IMR-90 (cell line): Measurements from ENCODE around the gene RAB42.
"Not testable (repeated sequence)": the region's sequence is repeated elsewhere in the genome, so short reads cannot be mapped to it uniquely, and the experiment has no call there.

Experiments used
- CEBPB ChIP-seq: IDR thresholded peaks from 2 replicates; pipeline ENCODE4 v1.6.1; 2012; ENCODE audit warnings: low read depth, low read length, improper control_type of control experiment
- CHD1 ChIP-seq: IDR thresholded peaks from 2 replicates; pipeline ENCODE4 v1.6.1; 2012; ENCODE audit warnings: low read depth, low read length, improper control_type of control experiment
- CTCF ChIP-seq: conservative IDR thresholded peaks from 2 replicates; pipeline ENCODE4 v1.5.1; 2012; ENCODE audit warnings: mild to moderate bottlenecking, low read depth, low read length, improper control_type of control experiment
- ELK1 ChIP-seq: fragments of 150-350 bp; IDR thresholded peaks from 2 replicates; pipeline ENCODE4 v1.6.1; 2016; ENCODE audit warnings: low read depth, mild to moderate bottlenecking, low read length, moderate library complexity, borderline replicate concordance
- MAFK ChIP-seq: IDR thresholded peaks from 2 replicates; pipeline ENCODE4 v1.6.1; 2012; ENCODE audit warnings: low read depth, low read length, improper control_type of control experiment
- MAZ ChIP-seq: IDR thresholded peaks from 2 replicates; pipeline ENCODE4 v1.6.1; 2012; ENCODE audit warnings: low read depth, mild to moderate bottlenecking, low read length, improper control_type of control experiment, moderate library complexity, borderline replicate concordance
- MXI1 ChIP-seq: IDR thresholded peaks from 2 replicates; pipeline ENCODE4 v1.6.1; 2012; ENCODE audit warnings: low read depth, mild to moderate bottlenecking, low read length, moderate library complexity, borderline replicate concordance
- NFE2L2 ChIP-seq: fragments of 150-350 bp; IDR thresholded peaks from 2 replicates; pipeline ENCODE4 v1.6.1; 2016; ENCODE audit warnings: low read depth, mild to moderate bottlenecking, low read length
- POLR2A ChIP-seq: IDR thresholded peaks from 2 replicates; pipeline ENCODE4 v1.6.1; 2012; ENCODE audit warnings: mild to moderate bottlenecking, low read depth, low read length
- RFX5 ChIP-seq: IDR thresholded peaks from 2 replicates; pipeline ENCODE4 v1.8.0; 2012; ENCODE audit warnings: low read depth, mild to moderate bottlenecking, low read length, moderate library complexity

- not testable (repeated sequence) for TF ChIP-seq POLR2A, CHD1, CTCF, RFX5, MAZ, MAFK, MXI1, ELK1, CEBPB, NFE2L2
These were observed 2.8 kb downstream of the RAB42 start for GRCh38 chr1:28594686-28595411.
